EH (cell line): Measurements from ENCODE around the gene FBH1.
"Not testable (repeated sequence)": the region's sequence is repeated elsewhere in the genome, so short reads cannot be mapped to it uniquely, and the experiment has no call there.

Experiments used
- DNase-seq: peaks from one replicate; pipeline ENCODE4 v3.0.0-alpha.2; 2015; ENCODE audit warnings: low read depth

The FBH1 gene

GRCh38 chr10:5903563-5903962 is 13.5 kb downstream of the FBH1 start:
- DNase-seq = no peak

GRCh38 chr10:5904227-5904626 is 14.2 kb downstream of the FBH1 start:
- DNase-seq = no peak

- DNase-seq = no peak
These were observed 15.9 kb downstream of the FBH1 start for GRCh38 chr10:5905854-5906507.

DNA sequence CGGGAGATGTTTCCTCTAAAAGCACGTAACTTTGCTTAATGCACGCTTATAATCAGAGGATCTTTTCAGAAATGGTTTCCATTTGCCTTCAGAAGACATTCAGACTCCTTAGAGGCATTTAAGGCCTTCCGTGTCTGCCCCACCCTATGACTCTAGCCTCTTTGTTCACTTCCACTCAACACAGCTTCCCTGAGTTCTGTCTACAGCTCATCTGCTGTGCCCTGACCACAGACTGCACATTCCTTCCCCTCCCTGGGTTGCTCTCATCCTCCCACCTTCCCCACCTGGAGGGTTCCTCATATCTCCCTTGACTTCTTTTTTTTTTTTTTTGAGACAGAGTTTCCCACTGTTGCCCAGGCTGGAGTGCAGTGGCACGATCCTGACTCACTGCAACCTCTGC is 16.6 kb downstream of the FBH1 start:
- DNase-seq = no peak

DNA sequence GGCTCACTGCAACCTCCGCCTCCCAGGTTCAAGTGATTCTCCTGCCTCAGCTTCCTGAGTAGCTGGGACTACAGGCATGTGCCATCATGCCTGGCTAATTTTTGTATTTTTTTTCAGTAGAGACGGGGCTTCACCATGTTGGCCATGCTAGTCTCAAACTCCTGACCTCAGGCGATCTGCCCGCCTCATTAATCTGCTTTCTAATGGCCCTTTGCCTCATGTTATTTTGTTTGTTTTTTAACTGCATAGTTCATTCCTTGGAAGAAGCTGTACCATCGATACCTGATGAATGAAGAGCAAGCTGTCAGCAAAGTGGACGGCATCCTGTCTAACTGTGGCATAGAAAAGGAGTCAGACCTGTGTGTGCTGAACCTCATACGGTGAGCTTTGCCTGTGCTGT is 18.6 kb downstream of the FBH1 start:
- DNase-seq = not testable (repeated sequence)

DNA sequence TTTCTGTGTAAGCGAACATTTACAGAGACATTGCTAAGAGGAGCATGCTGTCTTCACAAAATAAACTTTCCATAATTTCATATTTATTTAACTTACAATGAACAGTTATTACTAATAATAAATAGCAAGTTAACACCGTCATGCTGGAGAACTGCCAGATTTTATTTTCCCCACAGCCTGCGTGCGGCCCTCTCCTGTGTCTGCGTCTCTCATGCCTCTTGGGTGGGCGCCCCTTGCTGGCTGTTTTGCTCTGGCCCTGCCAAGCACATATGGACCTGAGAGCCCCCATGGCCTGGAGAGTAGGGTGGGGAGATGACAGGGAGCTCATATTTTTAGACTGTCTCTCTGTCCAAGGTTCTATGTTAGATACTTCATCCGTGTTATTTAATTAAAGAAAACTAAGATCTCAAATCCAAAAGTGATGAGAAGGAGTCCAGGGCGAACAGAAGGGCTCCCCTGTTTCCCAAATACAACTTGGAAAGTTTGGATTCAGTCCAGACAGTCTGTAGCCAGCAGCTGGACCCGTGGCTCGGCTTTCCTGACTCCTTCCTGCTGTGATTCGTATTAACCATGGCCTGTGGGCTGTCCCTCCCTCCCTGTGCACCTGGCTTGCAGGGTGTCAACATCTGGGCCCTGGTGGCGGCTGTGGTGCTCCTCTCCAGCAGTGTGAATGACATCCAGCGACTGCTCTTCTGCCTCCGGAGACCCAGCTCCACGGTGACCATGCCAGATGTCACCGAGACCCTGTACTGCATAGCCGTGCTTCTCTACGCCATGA is 20.5 kb downstream of the FBH1 start:
- no peak for DNase-seq

DNA sequence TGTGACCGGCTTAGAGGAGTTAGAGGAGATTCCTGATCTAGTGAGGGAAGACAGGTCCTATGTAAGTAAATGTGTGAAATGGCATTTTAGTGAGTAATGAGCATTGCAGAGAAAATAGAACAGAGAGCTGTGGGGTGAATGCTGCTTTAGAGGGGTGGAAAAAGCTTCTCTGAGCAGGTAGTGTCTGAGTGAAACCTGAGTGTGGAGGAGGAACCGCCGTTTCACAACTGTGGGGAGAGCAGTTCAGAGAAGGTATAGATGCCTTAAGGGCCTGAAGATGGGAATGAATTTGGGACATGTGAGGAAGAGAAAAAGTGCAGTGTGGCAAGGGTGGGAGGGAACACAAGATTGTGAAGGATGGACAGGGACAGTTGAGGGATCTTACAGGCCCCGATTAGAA is 21.6 kb downstream of the FBH1 start:
- DNase-seq = no peak

GRCh38 chr10:5913736-5914135 is 23.7 kb downstream of the FBH1 start:
- DNase-seq = no peak

- DNase-seq = no peak
These were observed 25.4 kb downstream of the FBH1 start for GRCh38 chr10:5915451-5915850.

GRCh38 chr10:5917305-5917704 is 27.3 kb downstream of the FBH1 start:
- no peak for DNase-seq

DNA sequence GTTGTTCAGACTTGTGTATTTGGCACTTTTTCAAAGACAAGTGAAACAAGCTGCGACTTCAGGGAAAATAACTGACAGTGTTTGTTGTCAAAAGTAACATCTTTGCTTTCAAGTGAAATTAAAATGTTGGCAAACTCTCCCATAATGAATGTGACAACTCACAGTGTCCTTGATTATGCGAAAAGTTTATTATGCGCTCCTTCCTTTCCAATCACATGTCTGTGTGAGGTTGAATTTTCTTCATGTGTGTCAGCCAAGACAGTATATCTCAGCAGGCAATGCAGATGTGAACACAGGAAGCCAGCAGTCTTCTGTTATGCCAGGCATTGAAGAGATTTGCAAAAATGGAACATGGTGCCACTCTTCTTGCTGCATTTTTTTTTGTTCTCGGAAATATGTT is 28.7 kb downstream of the FBH1 start:
- no peak for DNase-seq

- DNase-seq = no peak
These were observed 29.5 kb downstream of the FBH1 start for GRCh38 chr10:5919568-5919967.

DNA sequence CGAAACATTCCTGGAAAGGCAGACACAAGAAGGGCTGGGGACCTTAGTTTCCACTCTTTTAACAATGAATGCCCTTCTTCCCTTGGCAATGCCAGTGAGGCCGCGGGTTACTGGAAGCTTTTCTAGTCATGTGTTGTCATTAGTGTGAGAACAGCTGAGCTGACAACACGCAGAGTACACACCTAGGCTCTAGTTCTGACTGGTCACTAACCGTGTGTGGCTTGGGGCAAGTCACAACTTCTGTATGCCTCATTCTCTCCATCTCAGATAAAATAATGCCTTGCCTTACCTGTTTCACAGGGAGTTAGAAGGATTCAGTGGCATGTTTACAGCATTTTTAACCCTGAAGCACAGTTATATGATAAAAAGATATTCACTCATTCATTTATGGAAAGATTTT is 31.7 kb downstream of the FBH1 start:
- no peak for DNase-seq

DNA sequence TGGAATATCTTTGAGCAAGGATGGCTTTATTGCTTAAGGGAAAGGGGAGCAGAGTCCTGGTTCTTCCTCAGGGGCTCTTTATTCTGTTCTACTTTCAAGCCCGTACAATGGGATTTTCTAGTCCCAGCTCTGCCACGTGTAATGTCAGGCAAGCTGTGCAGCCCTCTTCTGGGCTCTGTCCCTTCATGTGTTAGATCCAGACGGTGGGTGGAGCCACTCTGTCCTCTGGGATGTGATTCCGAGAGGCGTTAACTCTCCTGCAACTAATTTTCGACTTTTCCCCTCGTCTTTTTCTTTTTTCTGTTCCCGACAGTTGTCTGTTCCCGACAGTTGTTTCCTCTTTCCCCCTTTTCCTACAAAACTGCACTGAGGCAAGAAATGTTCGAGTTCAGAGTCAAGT is 34.8 kb downstream of the FBH1 start:
- no peak for DNase-seq

- DNase-seq = peak; percentile 74
These were observed 37.3 kb downstream of the FBH1 start for GRCh38 chr10:5927306-5927705.

- no peak for DNase-seq
These were observed 39.4 kb downstream of the FBH1 start for GRCh38 chr10:5929442-5929841.

DNA sequence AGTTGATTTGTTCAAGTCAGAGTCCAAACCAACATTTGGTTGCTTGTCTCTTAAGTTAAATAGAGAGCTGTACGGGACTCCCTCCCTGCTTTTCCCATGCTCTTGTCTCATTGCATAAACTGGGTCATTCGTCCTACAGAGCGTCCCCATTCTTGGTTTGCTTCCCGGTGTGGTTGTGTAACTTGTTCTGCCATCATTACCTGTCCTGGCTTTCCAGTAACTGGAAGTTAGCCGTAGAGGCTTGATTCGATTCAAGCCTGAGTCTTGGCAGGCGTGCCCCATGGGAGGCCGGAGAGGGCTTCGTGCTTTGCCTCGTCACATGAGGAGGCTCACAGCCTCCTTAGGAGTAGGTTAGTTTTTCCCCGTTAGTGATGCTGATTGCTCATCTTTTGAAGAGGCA is 40.2 kb downstream of the FBH1 start:
- no peak for DNase-seq

GRCh38 chr10:5932345-5932744 is 42.3 kb downstream of the FBH1 start:
- no peak for DNase-seq

DNA sequence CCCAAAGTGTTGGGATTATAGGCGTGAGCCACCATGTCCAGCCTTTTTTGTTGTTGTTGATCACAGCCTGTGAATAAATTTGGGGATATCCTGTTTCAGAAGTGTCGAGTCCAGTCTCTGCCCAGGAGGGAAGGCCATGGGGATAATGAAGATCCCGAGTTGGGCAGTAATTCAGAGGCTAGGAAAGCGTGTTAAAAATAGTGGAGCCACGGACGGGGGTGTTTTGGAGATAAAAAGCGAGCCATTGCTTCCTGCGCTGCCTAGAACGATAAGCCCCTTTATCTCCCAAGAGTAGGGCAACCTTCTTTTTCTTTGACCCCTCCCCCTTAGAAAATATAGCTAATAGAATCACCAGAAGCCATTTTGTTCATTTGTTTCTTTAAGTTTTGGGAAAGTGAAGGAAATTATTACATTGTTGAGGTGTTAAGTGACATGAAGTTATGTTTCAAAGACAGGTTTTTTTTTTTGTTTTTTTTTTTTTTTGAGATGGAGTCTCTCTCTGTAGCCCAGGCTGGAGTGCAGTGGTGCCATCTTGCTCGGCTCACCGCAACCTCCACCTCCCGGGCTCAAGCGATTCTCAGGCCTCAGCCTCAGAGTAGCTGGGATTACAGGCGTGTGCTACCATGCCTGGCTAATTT is 44.0 kb downstream of the FBH1 start:
- no peak for DNase-seq

- DNase-seq = no peak
These were observed 45.6 kb downstream of the FBH1 start for GRCh38 chr10:5935628-5936027.

- no peak for DNase-seq
These were observed 47.0 kb downstream of the FBH1 start for GRCh38 chr10:5937016-5937415.

- no peak for DNase-seq
These were observed 48.2 kb downstream of the FBH1 start for GRCh38 chr10:5938291-5938690.

GRCh38 chr10:5940807-5941218 is 50.8 kb downstream of the FBH1 start:
- DNase-seq = peak; percentile 13
